Measurements from ENCODE around the gene EIF3F. TPM values are rescaled to one million over a fixed set of nuclear protein-coding genes. Genes with fewer than 3 reads are reported as not detected.

The EIF3F gene
- total and polyA plus RNA-seq, 2 of the 13 experiments (the other 11 are each of a cell fraction or from before 2014, with no cell fraction given): 109 to 191 TPM

- 0 out of 2 replicates have a peak, but pooled peaks have one; percentile 26 for TF ChIP-seq ZNF317 (CRISPR knock-in tag; IDR thresholded peaks at IDR 0.05)
- TF ChIP-seq TSC22D2 (CRISPR knock-in tag; IDR thresholded peaks at IDR 0.05; ENCODE audit: borderline replicate concordance): peak; percentile 75; the same call in 1 of the 2 replicates
- peak; percentile 94 for TF ChIP-seq THAP11 (CRISPR knock-in tag; IDR thresholded peaks at IDR 0.05)
- TF ChIP-seq ZNF570 (CRISPR knock-in tag; IDR thresholded peaks at IDR 0.05; ENCODE audit: borderline replicate concordance): no peak
- peak; percentile 52; the same call in 1 of the 2 replicates for TF ChIP-seq ZNF710 (CRISPR knock-in tag; IDR thresholded peaks at IDR 0.05; ENCODE audit: borderline replicate concordance)
- peak; percentile 65 for TF ChIP-seq POLR2AphosphoS5 (IDR thresholded peaks at IDR 0.05; ENCODE audit: low read depth, low read length)
- TF ChIP-seq NCOR1 (IDR thresholded peaks at IDR 0.05; ENCODE audit: borderline replicate concordance, low read length): no peak; the same call in 1 of the 2 replicates
- no peak for TF ChIP-seq ZNF512 (CRISPR knock-in tag; IDR thresholded peaks at IDR 0.05)
- no peak for TF ChIP-seq ZNF513 (CRISPR knock-in tag; conservative IDR thresholded peaks at IDR 0.05)
- TF ChIP-seq PATZ1 (CRISPR knock-in tag; IDR thresholded peaks at IDR 0.05): peak; percentile 23
- TF ChIP-seq ADNP (CRISPR knock-in tag; IDR thresholded peaks at IDR 0.05): no peak
- peak; percentile 68; the same call in 1 of the 2 replicates for TF ChIP-seq ZBTB3 (CRISPR knock-in tag; IDR thresholded peaks at IDR 0.05; ENCODE audit: borderline replicate concordance, low read depth)
- TF ChIP-seq HDAC2 (CRISPR knock-in tag; IDR thresholded peaks at IDR 0.05): peak; percentile 79
- no peak for TF ChIP-seq MATR3 (CRISPR knock-in tag; IDR thresholded peaks at IDR 0.05)
- TF ChIP-seq ZNF350 (CRISPR knock-in tag; IDR thresholded peaks at IDR 0.05; ENCODE audit: borderline replicate concordance, low read depth): peak; percentile 85; the same call in 1 of the 2 replicates
- 0 out of 2 replicates have a peak, but pooled peaks have one; percentile 43 for TF ChIP-seq ZNF777 (CRISPR knock-in tag; IDR thresholded peaks at IDR 0.05)
- TF ChIP-seq MIER2 (CRISPR knock-in tag; IDR thresholded peaks at IDR 0.05): peak; percentile 68; the same call in 1 of the 2 replicates
- TF ChIP-seq ZBTB7B (CRISPR knock-in tag; IDR thresholded peaks at IDR 0.05): no peak
- TF ChIP-seq LCORL (IDR thresholded peaks at IDR 0.05): no peak
- peak; percentile 61; the same call in 1 of the 2 replicates for TF ChIP-seq LCORL (CRISPR knock-in tag; IDR thresholded peaks at IDR 0.05)
- TF ChIP-seq RFXANK (CRISPR knock-in tag; IDR thresholded peaks at IDR 0.05): peak; percentile 37; the same call in 1 of the 2 replicates
- TF ChIP-seq HMG20B (CRISPR knock-in tag; conservative IDR thresholded peaks at IDR 0.05): peak; percentile 82
- TF ChIP-seq HNRNPUL1 (IDR thresholded peaks at IDR 0.05; ENCODE audit: low read depth, low read length): no peak
- peak; percentile 97 for TF ChIP-seq POGZ (CRISPR knock-in tag; IDR thresholded peaks at IDR 0.05)
These were observed at the start of gene EIF3F (continued) for GRCh38 chr11:7986768-7987559.

All from HepG2 (cell line).